Thymus (tissue), 14 donors: Measurements from ENCODE around the gene B4GAT1. TPM values are rescaled to one million over a fixed set of nuclear protein-coding genes. Genes with fewer than 3 reads are reported as not detected.
"Not testable (repeated sequence)": the region's sequence is repeated elsewhere in the genome, so short reads cannot be mapped to it uniquely, and the experiment has no call there.

Experiments used
- DNase-seq, 9 donors: peaks; one replicate each; pipeline ENCODE4 v3.0.0-alpha.2; 2013; ENCODE audit warnings: low spot score in 9 of 9, low read depth in 6 of 9, missing footprints in 1 of 9
- H3K27ac ChIP-seq, 2 donors: one replicate each; pipeline ENCODE4 v1.5.1; 2013; ENCODE audit warnings: control low read depth in 1 of 2, low read depth in 1 of 2, low read length in 1 of 2, mild to moderate bottlenecking in 1 of 2, moderate library complexity in 1 of 2
- H3K27me3 ChIP-seq, 2 donors: one replicate each; pipeline ENCODE4 v1.5.1; 2013; ENCODE audit warnings: low read length in 1 of 2; ENCODE audit not compliant: control insufficient read depth in 2 of 2, insufficient read depth in 1 of 2
- H3K36me3 ChIP-seq, 2 donors: one replicate each; pipeline ENCODE4 v1.5.1; 2013; ENCODE audit warnings: low read length in 1 of 2, mild to moderate bottlenecking in 1 of 2, moderate library complexity in 1 of 2; ENCODE audit not compliant: control insufficient read depth in 2 of 2, insufficient read depth in 2 of 2
- H3K4me1 ChIP-seq, 2 donors: one replicate each; pipeline ENCODE4 v1.5.1; 2013; ENCODE audit warnings: low read length in 2 of 2; ENCODE audit not compliant: control insufficient read depth in 2 of 2, insufficient read depth in 2 of 2
- H3K4me3 ChIP-seq, 2 donors: one replicate each; pipeline ENCODE4 v1.5.1; 2013; ENCODE audit warnings: low read length in 2 of 2, control low read depth in 1 of 2, mild to moderate bottlenecking in 1 of 2
- H3K9me3 ChIP-seq, 2 donors: one replicate each; pipeline ENCODE4 v1.5.1; 2013; ENCODE audit warnings: low read length in 1 of 2, mild to moderate bottlenecking in 1 of 2; ENCODE audit not compliant: control insufficient read depth in 2 of 2, insufficient read depth in 1 of 2
- WGBS: extraction: QIAGEN DNeasy Blood & Tissue Kit; methylation state at CpG from one replicate; pipeline ENCODE4 v1.1.7; 2013; 5-methylcytosine and 5-hydroxymethylcytosine counted together
- long read RNA-seq, 10 donors: transcript quantifications; one replicate each; lab custom pipeline, GENCODE V29; 2026
- polyA plus RNA-seq: library from polyadenylated mRNA; stranded (reverse); fragments of 200-250 nt; gene quantifications from one replicate; pipeline ENCODE4 v1.2.3, GENCODE V29; 2013
- total RNA-seq: library from RNA; stranded (reverse); fragments of 120-200 nt; gene quantifications from one replicate; pipeline ENCODE4 v1.2.4, GENCODE V29; 2013
- donor health status: healthy.

B4GAT1 gene
- 9.9 TPM for total RNA-seq
- polyA plus RNA-seq, result 10.3 TPM
- long read RNA-seq, donor 1, partial matches to known transcripts, result 0 of 1 reads
- long read RNA-seq, donor 1, other reads (novel, unspliced or antisense), result 0 of 1 reads
- long read RNA-seq, donor 2, result 0 reads
- long read RNA-seq, donor 3, transcript B4GAT1-201 (2 exons, 2,072 nt), result major isoform, 10 of 21 reads
- long read RNA-seq, donor 3, partial matches to known transcripts, result 11 of 21 reads
- long read RNA-seq, donor 3, other reads (novel, unspliced or antisense), result 0 of 21 reads
- long read RNA-seq, donor 4, partial matches to known transcripts, result 0 of 3 reads
- long read RNA-seq, donor 4, other reads (novel, unspliced or antisense), result 0 of 3 reads
- long read RNA-seq, donor 5, transcript B4GAT1-201 (2 exons, 2,072 nt), result major isoform, 10 of 10 reads
- long read RNA-seq, donor 5, partial matches to known transcripts, result 0 of 10 reads
- long read RNA-seq, donor 5, other reads (novel, unspliced or antisense), result 0 of 10 reads
- long read RNA-seq, donor 6, partial matches to known transcripts, result 0 of 1 reads
- long read RNA-seq, donor 6, other reads (novel, unspliced or antisense), result 0 of 1 reads
- long read RNA-seq, donor 7, partial matches to known transcripts, result 0 of 2 reads
- long read RNA-seq, donor 7, other reads (novel, unspliced or antisense), result 0 of 2 reads
- long read RNA-seq, donor 8, partial matches to known transcripts, result 5 of 6 reads
- long read RNA-seq, donor 8, other reads (novel, unspliced or antisense), result 0 of 6 reads
- long read RNA-seq, donor 9, transcript B4GAT1-201 (2 exons, 2,072 nt), result major isoform, 5 of 5 reads
- long read RNA-seq, donor 9, partial matches to known transcripts, result 0 of 5 reads
- long read RNA-seq, donor 9, other reads (novel, unspliced or antisense), result 0 of 5 reads
- long read RNA-seq, donor 10, partial matches to known transcripts, result 0 of 2 reads
- long read RNA-seq, donor 10, other reads (novel, unspliced or antisense), result 0 of 2 reads

DNA sequence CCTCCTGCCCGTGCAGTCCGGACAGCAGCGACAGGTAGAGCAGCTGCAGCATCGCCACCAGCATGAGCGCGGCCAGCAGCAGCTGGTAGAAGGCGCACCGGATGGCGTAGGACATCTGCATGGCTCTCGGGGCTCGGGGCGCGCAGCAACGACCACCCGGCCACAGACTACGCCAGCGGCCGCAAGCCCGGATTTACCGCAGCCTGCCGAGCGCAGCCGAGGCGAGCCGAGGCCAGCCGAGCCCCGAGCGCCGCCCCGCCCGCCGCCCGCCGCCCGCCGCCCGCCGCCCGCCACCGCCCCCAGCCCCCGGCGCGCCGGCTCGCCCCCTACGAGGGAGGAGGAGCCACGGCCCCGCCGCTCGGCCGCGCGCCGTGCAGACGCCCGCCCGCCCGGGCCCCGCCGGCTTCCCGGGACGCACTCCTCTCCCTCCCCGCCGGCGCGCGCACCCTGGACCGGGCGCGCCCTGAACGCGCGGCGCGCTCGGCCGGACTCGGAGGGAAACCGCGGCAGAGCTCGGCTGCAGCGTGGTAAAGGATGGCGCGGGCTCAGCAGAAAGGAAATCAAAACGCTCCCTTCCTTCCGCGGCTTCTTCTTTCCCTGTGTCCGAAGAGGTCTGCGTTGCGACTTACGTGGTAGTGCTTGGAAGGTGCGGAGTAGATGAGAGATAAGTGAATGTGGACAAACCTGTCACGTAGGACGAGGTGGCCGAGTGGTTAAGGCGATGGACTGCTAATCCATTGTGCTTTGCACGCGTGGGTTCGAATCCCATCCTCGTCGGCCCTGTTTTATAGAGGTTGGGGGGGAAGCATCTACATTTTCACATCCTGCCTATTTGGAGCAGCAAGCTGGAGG lies at the start of gene B4GAT1:
TSS of gene B4GAT1 (minus strand) at position 205 of the 852 bp plus-strand sequence. CDS start at position 121, 84 bp downstream.
- peak in 6 of 9 donors; percentile 69 to 92 (median 78) for DNase-seq
- Histone ChIP-seq H3K4me3 (peak within 1 kb of the TSS; percentile 80 to 92), H3K4me1 (peaks cover 28 to 37% of the 10 kb centered on the region in 2 donors)

DNA sequence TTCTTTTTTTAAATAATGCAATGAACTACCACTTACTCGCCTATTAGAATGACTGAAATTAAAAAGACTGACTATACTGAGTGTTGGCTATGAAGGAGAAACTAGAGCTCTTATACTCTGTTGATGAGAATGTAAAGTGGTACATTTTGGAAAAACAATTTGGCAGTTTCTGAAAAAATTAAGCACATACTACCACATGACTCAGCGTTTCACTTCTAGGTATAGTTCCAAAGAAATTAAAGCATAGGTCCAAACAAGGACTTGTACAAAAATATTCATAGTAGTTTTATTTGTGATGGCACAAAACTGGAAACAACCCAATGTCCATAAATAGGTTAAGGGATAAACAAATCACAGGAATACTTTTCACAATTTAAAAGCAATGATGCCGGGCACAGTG lies 46.5 kb upstream of the B4GAT1 start:
- WGBS, result 93% methylated on average over 3 of the region's 3 CpGs
- Histone ChIP-seq H3K9me3 (no peaks in the 10 kb centered on the region), H3K27me3 (peaks cover 0 to 11% of the 10 kb centered on the region in 2 donors), H3K4me1 (no peaks in the 10 kb centered on the region), H3K27ac (no peak overlapping the region), H3K36me3 (no peaks in the 10 kb centered on the region), H3K4me3 (no peak overlapping the region)
- no peak for DNase-seq

More for the DNA sequence above, at the start of gene B4GAT1:
- H3K27me3 ChIP-seq, result no peaks in the 10 kb centered on the region
- peak within 1 kb of the TSS; percentile 75 to 91 for H3K27ac ChIP-seq
- peaks cover 4 to 8% of the 10 kb centered on the region in 2 donors for H3K36me3 ChIP-seq
- under 1% methylated on average over 101 of the region's 101 CpGs for WGBS
- H3K9me3 ChIP-seq, result peaks cover 0 to 2% of the 10 kb centered on the region in 2 donors

DNA sequence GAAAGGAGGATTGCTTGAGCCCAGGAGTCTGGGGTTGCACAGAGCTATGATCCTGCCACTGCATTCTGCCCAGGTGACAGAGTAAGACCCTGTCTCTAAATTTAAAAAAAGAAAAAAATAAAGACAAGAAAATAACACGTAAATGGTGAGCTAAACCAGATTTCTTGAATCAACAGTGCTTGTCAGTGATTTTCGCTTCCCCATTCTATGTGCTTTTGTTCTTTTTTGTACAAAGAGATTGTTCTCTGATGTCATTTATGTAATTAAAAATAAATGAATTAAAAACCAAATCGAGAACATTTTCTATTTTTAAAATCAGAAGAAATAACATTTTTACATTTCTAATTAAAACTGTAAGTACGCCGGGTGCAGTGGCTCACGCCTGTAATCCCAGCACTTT lies 43.9 kb upstream of the B4GAT1 start:
- 92% methylated on average over 6 of the region's 6 CpGs for WGBS
- H3K27ac ChIP-seq, result no peak overlapping the region
- H3K9me3 ChIP-seq, result no peaks in the 10 kb centered on the region
- no peak overlapping the region for H3K4me3 ChIP-seq
- peaks cover 1 to 3% of the 10 kb centered on the region in 2 donors for H3K4me1 ChIP-seq
- peaks cover 0 to 13% of the 10 kb centered on the region in 2 donors for H3K27me3 ChIP-seq
- no peaks in the 10 kb centered on the region for H3K36me3 ChIP-seq
- DNase-seq, result no peak

DNA sequence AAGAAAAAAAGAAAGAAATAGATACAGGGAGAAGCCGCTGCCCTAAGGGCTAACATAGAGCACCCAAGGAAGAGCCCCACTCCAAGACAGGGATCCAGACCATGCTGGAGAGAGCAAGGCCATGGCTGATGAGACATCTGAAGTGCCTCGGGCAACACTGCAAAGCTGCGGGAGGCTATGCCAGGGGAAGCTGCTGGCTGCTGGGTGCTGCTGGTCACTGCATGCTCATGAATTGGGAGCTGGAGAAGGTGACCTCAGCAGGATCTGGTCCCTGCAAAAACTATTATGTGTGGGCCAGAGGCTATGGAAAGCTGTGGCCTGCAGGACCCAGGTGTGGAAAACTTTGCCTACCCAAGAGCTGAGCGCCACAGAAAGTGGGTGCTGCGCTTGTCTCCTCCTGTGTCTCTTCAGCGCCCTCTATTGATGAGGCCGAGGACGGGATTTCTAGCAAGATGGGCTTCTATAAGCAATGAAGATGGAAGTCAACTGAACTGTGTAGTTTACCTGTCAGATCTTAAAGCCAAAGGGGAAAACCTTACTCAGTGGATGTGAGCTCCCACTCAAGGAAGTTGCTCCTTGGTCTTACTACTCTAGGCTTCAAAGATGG lies 41.5 kb upstream of the B4GAT1 start:
- Histone ChIP-seq H3K4me1 (peaks cover 2 to 8% of the 10 kb centered on the region in 2 donors), H3K27ac (no peak overlapping the region), H3K36me3 (no peaks in the 10 kb centered on the region), H3K4me3 (no peak overlapping the region), H3K9me3 (no peaks in the 10 kb centered on the region), H3K27me3 (peaks cover 0 to 10% of the 10 kb centered on the region in 2 donors)
- DNase-seq, result peak; percentile 60 to 92 (median 79)
- 35% methylated on average over 8 of the region's 8 CpGs for WGBS

DNA sequence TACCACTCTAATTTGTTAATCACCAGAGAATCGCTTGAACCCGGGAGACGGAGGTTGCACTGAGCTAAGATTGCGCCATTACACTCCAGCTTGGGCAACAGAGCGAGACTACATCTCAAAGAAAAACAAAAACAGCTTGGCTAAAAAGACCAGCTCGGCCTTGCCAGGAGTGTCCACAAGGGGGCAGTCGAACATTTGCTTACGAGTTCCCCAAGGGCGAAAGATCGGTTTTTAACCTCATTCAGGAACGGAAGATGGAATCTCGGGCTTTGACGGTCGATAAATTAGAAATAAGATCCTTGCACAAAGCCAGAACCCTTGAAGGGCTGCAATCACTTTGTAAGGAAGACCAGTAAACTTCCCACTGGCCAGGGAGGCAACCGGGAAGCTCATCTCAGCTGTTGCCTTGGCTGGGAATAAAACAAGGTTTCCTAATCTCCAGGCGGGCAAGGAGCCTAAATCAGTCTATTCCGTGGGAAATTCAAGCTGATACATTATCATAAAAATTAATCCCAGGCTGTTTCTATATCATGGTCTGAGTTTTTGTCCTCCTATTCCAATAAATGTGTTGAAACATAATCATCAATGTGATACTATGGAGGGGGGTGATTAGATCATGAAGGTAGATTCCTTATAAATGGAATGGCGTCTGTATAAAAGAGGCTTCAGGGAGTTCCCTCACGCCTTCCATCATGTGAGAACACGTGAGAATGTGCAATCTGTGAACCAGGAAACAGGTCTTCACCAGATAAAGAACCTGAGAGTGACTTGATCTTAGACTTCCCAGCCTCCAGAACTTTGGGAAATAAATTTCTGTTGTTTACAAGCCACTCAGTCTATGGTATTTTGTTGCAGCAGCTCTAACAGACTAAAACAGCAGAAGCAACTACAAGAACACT lies 39.0 kb upstream of the B4GAT1 start:
- no peaks in the 10 kb centered on the region for H3K36me3 ChIP-seq
- no peak overlapping the region for H3K27ac ChIP-seq
- peaks cover 2 to 8% of the 10 kb centered on the region in 2 donors for H3K4me1 ChIP-seq
- H3K4me3 ChIP-seq, result no peak overlapping the region
- peak; percentile 43 to 91 (median 83) for DNase-seq
- no peaks in the 10 kb centered on the region for H3K9me3 ChIP-seq
- H3K27me3 ChIP-seq, result peaks cover 0 to 8% of the 10 kb centered on the region in 2 donors
- 10% methylated on average over 20 of the region's 20 CpGs for WGBS

DNA sequence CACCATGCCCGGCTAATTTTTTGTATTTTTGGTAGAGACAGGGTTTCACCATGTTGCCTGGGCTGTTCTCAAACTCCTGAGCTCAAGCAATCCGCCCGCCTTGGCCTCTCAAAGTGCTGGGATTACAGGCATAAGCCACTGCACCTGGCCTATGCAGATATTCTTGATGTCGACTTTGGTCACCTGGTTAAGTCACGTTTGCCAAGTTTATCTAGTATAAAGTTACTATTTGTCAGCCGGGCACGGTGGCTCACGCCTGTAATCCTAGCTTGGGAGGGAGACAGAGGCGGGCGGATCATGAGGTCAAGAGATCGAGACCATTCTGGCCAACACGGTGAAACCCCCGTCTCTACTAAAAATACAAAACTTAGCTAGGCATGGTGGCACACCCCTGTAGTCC lies 36.9 kb upstream of the B4GAT1 start:
- not testable (repeated sequence) for H3K36me3 ChIP-seq, H3K27me3 ChIP-seq, H3K4me1 ChIP-seq, H3K9me3 ChIP-seq, H3K27ac ChIP-seq, DNase-seq, H3K4me3 ChIP-seq
- 89% methylated on average over 13 of the region's 13 CpGs for WGBS

DNA sequence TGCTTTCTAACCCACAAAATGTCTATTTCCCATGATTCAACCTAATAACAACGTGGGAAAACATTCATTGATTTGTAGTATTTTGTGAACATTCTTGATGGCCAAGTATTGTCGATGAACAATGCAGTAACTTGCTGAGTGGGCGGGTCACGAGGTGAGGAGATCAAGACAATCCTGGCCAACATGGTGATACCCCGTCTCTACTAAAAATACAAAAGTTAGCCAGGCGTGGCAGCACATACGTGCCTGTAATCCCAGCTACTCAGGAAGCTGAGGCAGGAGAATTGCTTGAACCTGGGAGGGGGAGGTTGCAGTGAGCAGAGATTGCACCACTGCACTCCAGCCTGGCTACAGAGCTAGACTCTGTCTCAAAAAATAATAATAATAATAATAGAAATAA lies 32.8 kb upstream of the B4GAT1 start:
- not testable (repeated sequence) for H3K27ac ChIP-seq, H3K27me3 ChIP-seq, H3K4me1 ChIP-seq, H3K36me3 ChIP-seq, DNase-seq, H3K9me3 ChIP-seq, H3K4me3 ChIP-seq
- 32% methylated on average over 7 of the region's 7 CpGs for WGBS
